ENCODE results near the gene PTDSS2.
"Not testable (repeated sequence)": the region's sequence is repeated elsewhere in the genome, so short reads cannot be mapped to it uniquely, and the experiment has no call there.

The PTDSS2 gene

GRCh38 chr11:508956-509355 lies 58.9 kb downstream of the PTDSS2 start:
- Histone ChIP-seq H3K9me3 (no peaks in the 10 kb centered on the region), H3K9ac (no peak overlapping the region), H3K36me3 (peaks cover 29% of the 10 kb centered on the region), H4K20me1 (peaks cover 21% of the 10 kb centered on the region), H3K4me2 (no peak overlapping the region), H3K27ac (no peak overlapping the region), H3K4me3 (no peak overlapping the region), H3K4me1 (peaks cover 51% of the 10 kb centered on the region), H3K27me3 (peaks cover 22% of the 10 kb centered on the region)
- no peak for TF ChIP-seq Cebpa-rat (IDR thresholded peaks at IDR 0.05)

GRCh38 chr11:512761-513595 lies 62.9 kb downstream of the PTDSS2 start:
- Histone ChIP-seq H3K4me2 (no peak overlapping the region), H3K27ac (no peak overlapping the region), H3K36me3 (peaks cover 55% of the 10 kb centered on the region), H3K4me1 (peaks cover 22% of the 10 kb centered on the region), H3K9ac (peak overlapping the region; percentile 6; the same call in 1 of the 2 replicates), H4K20me1 (no peaks in the 10 kb centered on the region), H3K4me3 (no peak overlapping the region), H3K27me3 (no peaks in the 10 kb centered on the region), H3K9me3 (peaks cover 16% of the 10 kb centered on the region)
- TF ChIP-seq Cebpa-rat (IDR thresholded peaks at IDR 0.05) = no peak

- 0 out of 2 replicates have a peak, but pooled peaks have one; percentile 56 for TF ChIP-seq Cebpa-rat (IDR thresholded peaks at IDR 0.05)
- Histone ChIP-seq H3K27me3 (no peaks in the 10 kb centered on the region), H3K9me3 (peaks cover 16% of the 10 kb centered on the region), H4K20me1 (no peaks in the 10 kb centered on the region), H3K36me3 (peaks cover 49% of the 10 kb centered on the region), H3K9ac (no peak overlapping the region), H3K4me1 (peaks cover 22% of the 10 kb centered on the region), H3K27ac (no peak overlapping the region), H3K4me2 (no peak overlapping the region), H3K4me3 (no peak overlapping the region)
Measured at GRCh38 chr11:514606-515005, 64.5 kb downstream of the PTDSS2 start.

- no peak for TF ChIP-seq Cebpa-rat (IDR thresholded peaks at IDR 0.05)
- H3K27ac ChIP-seq = no peak overlapping the region
Measured at GRCh38 chr11:515131-515530, 65.1 kb downstream of the PTDSS2 start.

GRCh38 chr11:516400-516799 lies 66.3 kb downstream of the PTDSS2 start:
- H3K27ac ChIP-seq = no peak overlapping the region
- no peak for TF ChIP-seq Cebpa-rat (IDR thresholded peaks at IDR 0.05)
- peaks cover 37% of the 10 kb centered on the region; the same call in 1 of the 2 replicates for H3K36me3 ChIP-seq
- H3K4me1 ChIP-seq = peaks cover 29% of the 10 kb centered on the region
- H3K27me3 ChIP-seq = no peaks in the 10 kb centered on the region
- H4K20me1 ChIP-seq = no peaks in the 10 kb centered on the region
- no peak overlapping the region for H3K9ac ChIP-seq
- peaks cover 16% of the 10 kb centered on the region for H3K9me3 ChIP-seq
- H3K4me3 ChIP-seq = no peak overlapping the region
- no peak overlapping the region for H3K4me2 ChIP-seq

More at GRCh38 chr11:515131-515530, 65.1 kb downstream of the PTDSS2 start:
- no peak overlapping the region for H3K9ac ChIP-seq
- H3K4me2 ChIP-seq = no peak overlapping the region
- H3K27me3 ChIP-seq = no peaks in the 10 kb centered on the region
- H4K20me1 ChIP-seq = no peaks in the 10 kb centered on the region
- H3K9me3 ChIP-seq = peaks cover 16% of the 10 kb centered on the region
- H3K4me1 ChIP-seq = peaks cover 22% of the 10 kb centered on the region
- H3K36me3 ChIP-seq = peaks cover 44% of the 10 kb centered on the region
- no peak overlapping the region for H3K4me3 ChIP-seq

DNA sequence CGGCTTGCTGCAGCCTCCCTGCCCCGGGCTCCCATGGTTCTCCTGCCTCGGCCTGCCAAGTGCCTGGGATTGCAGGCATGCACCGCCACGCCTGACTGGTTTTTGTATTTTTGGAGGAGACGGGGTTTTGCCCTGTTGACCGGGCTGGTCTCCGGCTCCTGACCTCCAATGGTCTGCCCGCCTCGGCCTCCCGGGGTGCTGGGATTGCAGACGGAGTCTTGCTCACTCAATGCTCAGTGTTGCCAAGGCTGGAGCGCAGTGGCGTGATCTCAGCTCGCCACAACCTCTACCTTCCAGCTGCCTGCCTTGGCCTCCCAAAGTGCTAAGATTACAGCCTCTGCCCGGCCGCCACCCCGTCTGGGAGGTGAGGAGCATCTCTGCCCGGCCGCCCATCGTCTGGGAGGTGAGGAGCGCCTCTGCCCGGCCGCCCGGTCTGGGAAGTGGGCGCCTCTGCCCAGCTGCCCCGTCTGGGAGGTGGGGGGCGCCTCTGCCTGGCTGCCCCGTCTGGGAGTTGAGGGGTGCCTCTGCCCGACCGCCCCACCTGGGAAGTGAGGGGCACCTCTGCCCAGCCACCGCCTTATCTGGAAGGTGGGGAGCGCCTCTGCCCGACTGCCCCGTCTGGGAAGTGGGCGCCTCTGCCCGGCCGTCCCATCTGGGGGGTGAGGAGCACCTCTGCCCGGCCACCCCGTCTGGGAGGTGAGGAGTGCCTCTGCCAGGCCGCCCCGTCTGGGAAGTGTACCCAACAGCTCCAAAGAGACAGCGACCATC lies 67.0 kb downstream of the PTDSS2 start:
- H3K9me3 ChIP-seq = peaks cover 16% of the 10 kb centered on the region
- H3K4me3 ChIP-seq, H4K20me1 ChIP-seq, H3K27me3 ChIP-seq, H3K4me2 ChIP-seq, H3K27ac ChIP-seq, H3K9ac ChIP-seq: not testable (repeated sequence)
- peaks cover 24% of the 10 kb centered on the region for H3K4me1 ChIP-seq
- peaks cover 37% of the 10 kb centered on the region; the same call in 1 of the 2 replicates for H3K36me3 ChIP-seq

GRCh38 chr11:518463-519202 lies 68.6 kb downstream of the PTDSS2 start:
- Histone ChIP-seq H3K4me2 (peak overlapping the region; percentile 69), H3K4me3 (peak overlapping the region; percentile 44), H3K27ac (no peak overlapping the region), H3K27me3 (no peaks in the 10 kb centered on the region), H3K36me3 (peaks cover 28% of the 10 kb centered on the region; the same call in 1 of the 2 replicates), H3K4me1 (peaks cover 15% of the 10 kb centered on the region), H3K9ac (no peak overlapping the region), H3K9me3 (peaks cover 16% of the 10 kb centered on the region), H4K20me1 (no peaks in the 10 kb centered on the region)
- no peak for TF ChIP-seq Cebpa-rat (IDR thresholded peaks at IDR 0.05)

DNA sequence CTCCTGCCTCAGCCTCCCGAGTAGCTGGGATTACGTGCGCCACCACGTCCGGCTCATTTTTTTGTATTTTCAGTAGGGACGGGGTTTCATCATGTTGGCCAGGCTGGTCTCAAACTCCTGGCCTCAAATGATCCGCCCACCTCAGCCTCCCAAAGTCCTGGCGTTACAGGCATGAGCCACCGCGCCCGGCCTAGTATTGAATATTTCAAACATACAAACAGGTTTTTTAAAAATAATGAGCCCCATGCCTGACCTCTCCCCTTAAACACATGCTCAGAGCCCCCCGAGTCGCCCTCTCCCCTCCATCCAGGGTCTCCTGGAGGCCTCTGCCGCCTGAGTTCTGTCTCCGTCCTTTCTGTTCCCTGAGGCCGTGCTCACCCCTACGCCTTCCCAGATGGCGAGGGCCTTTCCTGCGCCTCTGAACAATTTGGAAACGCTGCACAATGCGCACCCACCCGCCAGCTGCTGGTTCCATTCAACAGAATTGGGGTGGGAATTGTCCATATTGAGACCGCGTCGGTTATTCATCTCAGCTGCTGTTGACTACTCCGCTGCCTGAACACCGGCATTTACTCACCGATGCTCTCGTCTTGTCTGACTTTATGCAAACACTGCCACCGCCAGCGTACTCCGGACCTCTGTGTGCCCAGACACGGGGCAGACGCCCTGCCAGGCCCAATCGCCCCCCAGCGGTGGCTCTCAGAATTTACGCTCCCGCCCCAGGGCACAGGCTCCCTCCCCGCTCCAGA lies 70.5 kb downstream of the PTDSS2 start:
- Histone ChIP-seq H3K9ac (no peak overlapping the region), H3K27ac (no peak overlapping the region), H3K4me3 (no peak overlapping the region), H3K9me3 (peaks cover 16% of the 10 kb centered on the region), H3K36me3 (peaks cover 14% of the 10 kb centered on the region; the same call in 1 of the 2 replicates), H4K20me1 (no peaks in the 10 kb centered on the region), H3K4me2 (0 out of 2 replicates have a peak overlapping the region, but pooled peaks have one; percentile 9), H3K4me1 (peaks cover 15% of the 10 kb centered on the region), H3K27me3 (no peaks in the 10 kb centered on the region)
- TF ChIP-seq Cebpa-rat (IDR thresholded peaks at IDR 0.05) = no peak

GRCh38 chr11:521177-521688 lies 71.2 kb downstream of the PTDSS2 start:
- H3K27ac ChIP-seq = no peak overlapping the region

More at GRCh38 chr11:521177-521688, 71.2 kb downstream of the PTDSS2 start:
- Histone ChIP-seq H4K20me1 (no peaks in the 10 kb centered on the region), H3K36me3 (peaks cover 11% of the 10 kb centered on the region; the same call in 1 of the 2 replicates), H3K9ac (no peak overlapping the region), H3K4me2 (0 out of 2 replicates have a peak overlapping the region, but pooled peaks have one; percentile 9), H3K9me3 (peaks cover 13% of the 10 kb centered on the region), H3K27me3 (no peaks in the 10 kb centered on the region), H3K4me1 (peaks cover 15% of the 10 kb centered on the region), H3K4me3 (no peak overlapping the region)
- no peak for TF ChIP-seq Cebpa-rat (IDR thresholded peaks at IDR 0.05)

All from BLaER1 (cell line).